Lung (tissue), 16 donors: Measurements from ENCODE around the gene DZIP1L. TPM values are rescaled to one million over a fixed set of nuclear protein-coding genes. Genes with fewer than 3 reads are reported as not detected.
A peak's percentile ranks its signal among the peaks of the same experiment; 100 is the strongest.

Source experiments
- ATAC-seq: fragments of 200-7000 bp; cut with Tn5 transposase; one replicate; pipeline ENCODE4 v1.9.1; 2020; ENCODE audit warnings: moderate number of reproducible peaks; ENCODE audit not compliant: insufficient read depth, low FRiP score
- DNase-seq, 3 donors: peaks; one replicate each; pipeline ENCODE4 v3.0.0-alpha.2; 2013 to 2017
- H3K27ac ChIP-seq, 2 donors: one replicate each; pipeline ENCODE4 v1.5.1; 2013; ENCODE audit warnings: mild to moderate bottlenecking in 2 of 2, moderate library complexity in 2 of 2, control low read depth in 1 of 2, inconsistent platforms in 1 of 2, low read depth in 1 of 2, low read length in 1 of 2
- H3K27me3 ChIP-seq, 3 donors: one replicate each; pipeline ENCODE4 v1.5.1; 2013; ENCODE audit warnings: low read length in 2 of 3; ENCODE audit not compliant: control insufficient read depth in 3 of 3, insufficient read depth in 3 of 3
- H3K36me3 ChIP-seq, 4 donors: one replicate each; pipeline ENCODE4 v1.5.1; 2013; ENCODE audit warnings: low read length in 4 of 4, mild to moderate bottlenecking in 1 of 4, moderate library complexity in 1 of 4; ENCODE audit not compliant: control insufficient read depth in 4 of 4, insufficient read depth in 4 of 4
- H3K4me1 ChIP-seq, 5 donors: one replicate each; pipeline ENCODE4 v1.5.1; 2013; ENCODE audit warnings: low read length in 5 of 5, mild to moderate bottlenecking in 2 of 5, moderate library complexity in 1 of 5; ENCODE audit not compliant: control insufficient read depth in 5 of 5, insufficient read depth in 5 of 5
- H3K4me3 ChIP-seq: one replicate; pipeline ENCODE4 v1.5.1; 2013; ENCODE audit warnings: mild to moderate bottlenecking, control low read depth, moderate library complexity
- H3K9ac ChIP-seq, 2 donors: one replicate each; pipeline ENCODE4 v1.5.1; 2013; ENCODE audit warnings: low read length in 2 of 2, control low read depth in 1 of 2; ENCODE audit not compliant: insufficient read depth in 1 of 2
- H3K9me3 ChIP-seq, 4 donors: one replicate each; pipeline ENCODE4 v1.5.1; 2013; ENCODE audit warnings: low read length in 3 of 4, mild to moderate bottlenecking in 1 of 4, moderate library complexity in 1 of 4; ENCODE audit not compliant: control insufficient read depth in 4 of 4, insufficient read depth in 3 of 4
- CTCF ChIP-seq: IDR thresholded peaks from 2 replicates; pipeline ENCODE4 v1.5.1; 2012; ENCODE audit warnings: mild to moderate bottlenecking; ENCODE audit errors: control extremely low read depth, extremely low read depth
- WGBS, 2 donors: extraction: QIAGEN DNeasy Blood & Tissue Kit; methylation state at CpG; one replicate each; pipeline ENCODE4 v1.1.7; 2013; 5-methylcytosine and 5-hydroxymethylcytosine counted together
- long read RNA-seq, 5 donors: transcript quantifications; one replicate each; lab custom pipeline, GENCODE V29; 2026
- polyA plus RNA-seq, 2 donors: library from polyadenylated mRNA; stranded (reverse); fragments of 200-250 nt; gene quantifications; one replicate each; pipeline ENCODE4 v1.2.1, GENCODE V29; 2013
- total RNA-seq, 2 donors: library from RNA; depleted of rRNA in 1 of 2; stranded (reverse); fragments of >200 nt in 1 of 2; gene quantifications; one replicate each; pipeline ENCODE4 v1.2.1, GENCODE V29; 2014 to 2021
- donor health status: control.
- donor health status: control.
- donor health status: Bipolar disorder and iron deficiency.
- donor health status: healthy.
- donor health status: DM: yes; HTN: yes; CAD: no.

The DZIP1L gene
- total RNA-seq: 10 to 100 TPM; 27.6 to 40.0 TPM
- 1 to 10 TPM; 4.1 to 6.7 TPM for polyA plus RNA-seq
- long read RNA-seq, donor 1, partial matches to known transcripts: 0 of 1 reads
- long read RNA-seq, donor 1, other reads (novel, unspliced or antisense): 0 of 1 reads
- long read RNA-seq, donor 2: 0 reads
- long read RNA-seq, donor 3, partial matches to known transcripts: 0 of 2 reads
- long read RNA-seq, donor 3, other reads (novel, unspliced or antisense): 0 of 2 reads
- long read RNA-seq, donor 4: 0 reads
- long read RNA-seq, donor 5: 0 reads

DNA sequence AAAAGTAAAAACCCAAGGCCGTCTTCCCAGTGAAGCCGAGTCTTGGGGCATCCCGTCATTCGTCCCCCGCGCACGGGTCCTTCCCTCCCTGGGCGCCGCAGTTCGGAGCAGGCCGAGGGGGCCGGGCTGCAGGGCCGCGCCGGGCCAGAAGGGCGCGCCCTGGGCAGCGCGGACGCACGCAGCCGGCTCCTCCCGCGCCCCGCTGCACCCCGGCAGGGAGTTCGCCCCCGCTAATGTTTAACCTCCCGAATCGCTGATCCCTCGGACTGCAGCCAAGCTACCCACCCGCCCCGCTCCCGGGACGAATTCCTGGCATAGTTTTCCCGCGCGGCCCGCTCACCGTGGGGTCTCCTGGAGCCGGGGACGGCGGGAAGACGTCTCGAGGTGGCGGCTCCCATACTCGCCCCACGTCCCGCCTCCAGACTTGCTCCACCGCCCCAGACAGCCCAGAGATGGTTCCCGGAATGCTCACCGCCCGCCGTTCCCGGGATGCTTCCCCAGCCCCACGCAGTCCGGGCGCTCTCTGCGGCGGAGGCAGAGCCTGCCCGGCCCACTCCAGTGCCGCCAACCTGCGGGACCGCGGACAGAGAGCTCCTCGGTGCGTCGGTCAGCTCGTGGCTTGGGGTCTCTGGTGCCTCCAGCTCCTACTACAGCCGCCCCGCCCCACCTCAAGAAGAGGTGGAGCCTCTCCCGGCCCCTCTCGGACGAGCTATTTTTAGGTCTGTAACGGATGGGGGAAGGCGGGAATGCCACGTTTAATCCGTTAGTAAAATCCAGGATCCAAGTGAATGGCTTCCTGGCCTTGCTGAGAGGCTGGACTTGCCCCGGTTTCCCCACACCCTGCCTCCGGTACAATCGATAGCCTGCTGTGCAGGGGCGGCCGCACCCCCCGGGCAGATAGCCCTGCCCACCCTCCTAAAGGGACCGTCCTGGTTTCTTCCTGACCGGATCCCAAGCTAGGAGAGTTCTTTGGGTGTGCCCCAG lies at the start of gene DZIP1L:
Gene DZIP1L (minus strand): TSS at position 621 of the 984 bp plus-strand sequence. CDS start 11,637 bp downstream, outside the sequence.
- 0% methylated on average over 79 to 86 of the region's 86 CpGs for WGBS, 2 donors
- H3K4me1 ChIP-seq: peaks cover 0 to 14% (median 7%) of the 10 kb centered on the region in 5 donors
- peak within 1 kb of the TSS; percentile 78 for H3K4me3 ChIP-seq
- TF ChIP-seq CTCF: no peak
- H3K9ac ChIP-seq: peak within 1 kb of the TSS; percentile 66 to 87
- H3K36me3 ChIP-seq: peaks cover 0 to 3% (median 1%) of the 10 kb centered on the region in 4 donors
- H3K9me3 ChIP-seq: no peaks in the 10 kb centered on the region
- H3K27me3 ChIP-seq: no peaks in the 10 kb centered on the region
- DNase-seq (peak; percentile 84 to 89 (median 85)), ATAC-seq (peak; percentile 96)
- H3K27ac ChIP-seq: peak within 1 kb of the TSS; percentile 92 to 93

DNA sequence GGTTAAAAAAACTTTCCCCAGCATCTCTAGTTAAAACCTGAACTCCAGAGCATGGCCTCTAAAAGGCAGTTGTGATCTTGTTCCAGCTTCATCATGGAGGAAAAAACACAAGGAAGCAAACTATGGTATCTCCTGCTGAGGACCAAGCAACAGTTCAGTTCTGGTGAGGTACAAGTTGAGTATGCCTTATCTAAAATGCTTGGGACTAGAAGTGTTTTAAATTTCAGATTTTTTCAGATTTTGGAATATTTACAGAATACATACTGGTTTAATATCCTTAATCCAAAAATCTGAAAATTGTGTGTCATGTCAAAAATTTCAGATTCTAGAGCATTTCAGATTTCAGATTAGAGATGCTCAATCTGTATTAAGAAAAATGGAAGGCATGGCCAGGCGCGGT lies 49.7 kb upstream of the DZIP1L start:
- Histone ChIP-seq H3K9ac (no peak overlapping the region), H3K36me3 (peaks cover 18 to 34% (median 33%) of the 10 kb centered on the region in 4 donors), H3K9me3 (no peaks in the 10 kb centered on the region), H3K4me1 (no peaks in the 10 kb centered on the region), H3K27me3 (no peaks in the 10 kb centered on the region), H3K4me3 (no peak overlapping the region), H3K27ac (no peak overlapping the region)
- ATAC-seq (no peak), DNase-seq (no peak)
- 95 to 98% methylated on average over 2 of the region's 2 CpGs for WGBS, 2 donors
- no peak for TF ChIP-seq CTCF

DNA sequence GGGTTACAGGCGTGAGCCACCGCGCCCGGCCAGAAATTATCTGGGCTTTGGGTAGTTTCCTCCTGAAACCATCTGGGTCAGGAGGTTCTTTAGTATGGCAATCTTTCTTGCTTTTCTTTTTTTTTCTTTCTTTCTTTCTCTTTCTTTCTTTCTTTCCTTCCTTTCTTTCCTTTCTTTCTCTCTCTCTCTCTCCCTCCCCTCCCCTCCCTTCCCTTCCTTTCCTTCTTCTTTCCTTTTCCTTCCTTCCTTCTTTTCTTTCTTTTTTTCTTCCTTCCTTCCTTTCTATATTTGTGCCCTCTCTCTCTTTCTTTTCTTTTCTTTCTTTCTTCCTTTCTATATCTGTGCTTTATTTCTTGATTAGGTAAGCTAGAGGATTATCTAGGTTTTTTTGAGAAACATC lies 42.3 kb upstream of the DZIP1L start:
- peaks cover 3 to 7% (median 5%) of the 10 kb centered on the region in 4 donors for H3K36me3 ChIP-seq
- H3K27ac ChIP-seq: no peak overlapping the region
- WGBS, 2 donors: 94 to 98% methylated on average over 4 of the region's 4 CpGs
- H3K9ac ChIP-seq: no peak overlapping the region
- H3K9me3 ChIP-seq: no peaks in the 10 kb centered on the region
- no peak for DNase-seq
- no peaks in the 10 kb centered on the region for H3K27me3 ChIP-seq
- no peak for ATAC-seq
- H3K4me1 ChIP-seq: no peaks in the 10 kb centered on the region
- no peak overlapping the region for H3K4me3 ChIP-seq
- TF ChIP-seq CTCF: no peak
